Fibroblast of pulmonary artery (primary cell): ENCODE data around the gene ABCC3.

ENCODE experiments used
- DNase-seq: peaks from one replicate; pipeline ENCODE4 v3.0.0-alpha.2; 2010; ENCODE audit warnings: low read depth
- H3K4me3 ChIP-seq: replicated peaks from 2 replicates; pipeline ENCODE4 v1.5.1; 2011; ENCODE audit warnings: low read depth, mild to moderate bottlenecking, control low read depth, low read length, moderate library complexity
- CTCF ChIP-seq: IDR thresholded peaks from 2 replicates; pipeline ENCODE4 v1.5.1; 2011; ENCODE audit warnings: mild to moderate bottlenecking, control low read depth, low read length, inconsistent platforms; ENCODE audit errors: missing control alignments

ABCC3 gene

DNA sequence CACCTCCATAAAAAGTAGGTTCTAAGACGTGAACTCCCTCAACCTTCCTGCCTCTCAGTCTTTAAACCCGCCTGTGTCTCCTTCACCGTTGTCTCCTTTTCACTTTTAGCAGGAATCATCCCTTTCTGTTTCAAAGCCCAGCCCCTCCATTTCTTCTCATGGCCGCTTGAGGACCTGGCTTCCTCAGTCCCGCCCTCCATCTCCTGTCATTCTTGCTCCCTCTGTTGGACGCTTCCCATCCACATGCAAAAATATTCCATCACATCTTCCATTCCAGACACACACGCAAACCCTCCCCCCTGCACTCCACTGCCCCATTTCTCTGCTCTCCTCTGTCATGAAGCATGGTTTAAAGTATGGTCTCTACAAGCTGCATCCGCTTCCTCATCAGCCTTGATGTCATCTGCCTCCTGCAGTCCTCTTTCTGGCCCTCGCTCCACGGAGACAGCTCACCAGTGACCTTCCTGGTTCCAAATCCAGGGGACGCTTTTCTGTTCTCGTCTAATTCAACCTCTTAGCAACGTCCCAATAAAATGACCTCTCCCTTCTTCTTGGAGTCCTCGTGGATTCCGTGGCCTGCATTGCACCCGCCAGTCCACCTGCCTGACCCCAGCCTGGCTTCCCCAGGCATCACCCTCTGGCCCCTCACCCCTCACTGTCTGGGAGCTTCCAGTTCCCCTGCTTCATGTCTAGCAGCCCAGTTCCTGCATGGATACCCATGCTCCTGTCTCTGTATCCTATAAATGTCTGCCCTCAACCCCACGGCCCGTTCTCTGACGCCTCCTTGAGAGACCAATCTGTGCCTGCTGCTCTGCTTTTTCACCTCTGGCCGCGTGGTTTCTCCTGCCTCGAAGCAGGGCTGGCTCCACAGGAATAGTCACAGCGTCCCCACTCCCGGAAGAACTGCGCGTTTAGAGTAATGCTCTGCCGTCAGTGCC is 46.9 kb downstream of the ABCC3 start:
- no peak overlapping the region for H3K4me3 ChIP-seq
- TF ChIP-seq CTCF, result peak; percentile 80
- DNase-seq, result peak; percentile 87

GRCh38 chr17:50682441-50682840 is 47.8 kb downstream of the ABCC3 start:
- H3K4me3 ChIP-seq, result no peak overlapping the region
- no peak for DNase-seq
- TF ChIP-seq CTCF, result no peak

DNA sequence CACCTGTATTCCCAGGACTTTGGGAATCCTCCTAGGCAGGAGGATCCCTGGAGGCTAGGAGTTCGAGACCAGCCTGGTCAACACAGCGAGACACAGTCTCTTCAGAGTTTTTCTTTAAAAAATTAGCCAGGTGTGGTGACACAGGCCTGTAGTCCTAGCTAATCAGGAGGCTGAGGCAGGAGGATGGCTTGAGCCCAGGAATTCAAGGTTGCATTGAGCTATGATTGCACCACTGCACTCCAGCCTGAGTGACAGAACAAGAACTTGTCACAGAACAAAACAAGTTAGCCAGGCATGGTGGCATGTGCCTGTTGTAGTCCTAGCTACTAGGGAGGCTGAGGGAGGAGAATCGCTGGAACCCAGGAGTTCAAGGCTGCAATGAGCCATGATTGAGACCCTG is 48.3 kb downstream of the ABCC3 start:
- TF ChIP-seq CTCF, result no peak
- DNase-seq, result no peak

DNA sequence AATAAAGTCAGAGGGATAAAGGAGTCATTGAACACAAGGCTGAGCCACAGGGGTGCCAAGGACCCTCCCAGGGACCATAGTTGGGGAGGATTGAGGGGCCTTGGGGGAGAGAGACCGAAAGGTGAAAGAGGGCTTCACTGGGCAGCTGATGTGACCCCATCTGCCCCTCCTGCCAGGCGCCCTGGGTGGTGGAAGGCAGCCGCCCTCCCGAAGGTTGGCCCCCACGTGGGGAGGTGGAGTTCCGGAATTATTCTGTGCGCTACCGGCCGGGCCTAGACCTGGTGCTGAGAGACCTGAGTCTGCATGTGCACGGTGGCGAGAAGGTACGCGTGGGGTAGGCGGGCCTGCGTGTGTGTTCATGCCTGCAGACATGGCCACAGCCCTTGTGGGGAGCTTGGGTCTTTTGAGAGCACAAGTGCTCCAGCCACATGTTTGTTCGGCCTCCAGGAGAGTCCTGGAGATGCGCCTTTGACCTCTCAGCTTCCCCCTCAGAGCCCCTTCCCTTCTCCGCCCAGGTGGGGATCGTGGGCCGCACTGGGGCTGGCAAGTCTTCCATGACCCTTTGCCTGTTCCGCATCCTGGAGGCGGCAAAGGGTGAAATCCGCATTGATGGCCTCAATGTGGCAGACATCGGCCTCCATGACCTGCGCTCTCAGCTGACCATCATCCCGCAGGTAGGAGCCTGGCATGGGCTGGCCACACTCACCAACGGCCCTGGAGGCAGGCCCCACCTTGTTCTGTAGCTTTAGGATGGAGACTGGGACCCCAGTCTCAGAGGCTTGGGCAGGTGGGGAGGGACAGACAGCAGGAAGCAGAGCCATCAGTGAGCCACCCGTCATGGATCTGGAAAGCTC is 49.0 kb downstream of the ABCC3 start:
- H3K4me3 ChIP-seq, result no peak overlapping the region
- DNase-seq, result no peak
- TF ChIP-seq CTCF, result no peak

More for the DNA sequence above, 48.3 kb downstream of the ABCC3 start:
- no peak overlapping the region for H3K4me3 ChIP-seq

GRCh38 chr17:50684288-50684611 is 49.6 kb downstream of the ABCC3 start:
- H3K4me3 ChIP-seq, result no peak overlapping the region
- no peak for TF ChIP-seq CTCF
- no peak for DNase-seq

- no peak for DNase-seq
- H3K4me3 ChIP-seq, result no peak overlapping the region
- TF ChIP-seq CTCF, result no peak
Observed at GRCh38 chr17:50684612-50685333, 50.1 kb downstream of the ABCC3 start.
